Mesothelial cell of epicardium (in vitro differentiated cells): Measurements from ENCODE around the gene GPD2. TPM values are rescaled to one million over a fixed set of nuclear protein-coding genes. Genes with fewer than 3 reads are reported as not detected.

Experiments used
- DNase-seq, 2 experiments: peaks; one replicate each; pipeline ENCODE4 v3.0.0; 2021; ENCODE audit warnings: low spot score in 2 of 2; ENCODE audit not compliant: unreplicated experiment in 2 of 2
- H3K27ac Mint-ChIP-seq: 2 replicates; pipeline ENCODE4 v1.8.0; 2021; ENCODE audit warnings: mixed read lengths
- H3K27me3 Mint-ChIP-seq: 2 replicates; pipeline ENCODE4 v1.8.0; 2021; ENCODE audit warnings: low read depth, mixed read lengths
- H3K36me3 Mint-ChIP-seq: 2 replicates; pipeline ENCODE4 v1.8.0; 2021; ENCODE audit warnings: mixed read lengths
- H3K4me1 Mint-ChIP-seq: 2 replicates; pipeline ENCODE4 v1.8.0; 2021; ENCODE audit warnings: mixed read lengths
- H3K4me3 Mint-ChIP-seq: 2 replicates; pipeline ENCODE4 v1.8.0; 2021; ENCODE audit warnings: mild to moderate bottlenecking, moderate library complexity, mixed read lengths
- H3K9me3 Mint-ChIP-seq: 2 replicates; pipeline ENCODE4 v1.8.0; 2021; ENCODE audit warnings: mixed read lengths
- total RNA-seq: library from RNA; stranded (reverse); gene quantifications from 3 replicates; pipeline ENCODE4 v1.2.1, GENCODE V29; 2021
- TF ChIP-seq, protein P1 (sequence below): fragments of 200-600 bp; sonication (generic); IDR thresholded peaks from one replicate; pipeline ENCODE4 v1.5.0; 2021; ENCODE audit warnings: antibody characterized with exemption; ENCODE audit not compliant: unreplicated experiment

The GPD2 gene
- total RNA-seq, 1 donor from 2014 or later: 21.7 TPM

DNA sequence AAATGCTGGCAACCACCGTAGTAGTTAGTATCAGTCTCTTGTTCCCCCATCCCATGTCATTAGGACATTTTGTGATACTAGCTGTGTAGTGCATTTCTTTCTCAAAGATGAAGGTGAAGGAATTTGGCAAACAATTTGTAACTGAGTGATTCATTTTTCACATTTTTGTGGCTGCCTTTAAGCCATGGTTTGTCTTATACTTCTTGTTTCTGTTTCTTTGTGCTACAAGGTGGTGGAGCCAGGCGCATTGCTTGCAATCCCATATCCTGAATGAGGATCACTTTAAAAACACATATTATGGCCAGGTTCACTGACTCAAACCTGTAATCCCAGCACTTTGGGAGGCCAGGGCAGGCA is 40.6 kb downstream of the GPD2 start:
- Mint-ChIP-seq H3K4me1 (peaks cover 3% of the 10 kb centered on the region), H3K27me3 (no peaks in the 10 kb centered on the region), H3K9me3 (no peaks in the 10 kb centered on the region), H3K36me3 (peaks cover 8% of the 10 kb centered on the region), H3K4me3 (no peak overlapping the region), H3K27ac (no peak overlapping the region)
- no peak for DNase-seq
- TF ChIP-seq, protein P1, sequence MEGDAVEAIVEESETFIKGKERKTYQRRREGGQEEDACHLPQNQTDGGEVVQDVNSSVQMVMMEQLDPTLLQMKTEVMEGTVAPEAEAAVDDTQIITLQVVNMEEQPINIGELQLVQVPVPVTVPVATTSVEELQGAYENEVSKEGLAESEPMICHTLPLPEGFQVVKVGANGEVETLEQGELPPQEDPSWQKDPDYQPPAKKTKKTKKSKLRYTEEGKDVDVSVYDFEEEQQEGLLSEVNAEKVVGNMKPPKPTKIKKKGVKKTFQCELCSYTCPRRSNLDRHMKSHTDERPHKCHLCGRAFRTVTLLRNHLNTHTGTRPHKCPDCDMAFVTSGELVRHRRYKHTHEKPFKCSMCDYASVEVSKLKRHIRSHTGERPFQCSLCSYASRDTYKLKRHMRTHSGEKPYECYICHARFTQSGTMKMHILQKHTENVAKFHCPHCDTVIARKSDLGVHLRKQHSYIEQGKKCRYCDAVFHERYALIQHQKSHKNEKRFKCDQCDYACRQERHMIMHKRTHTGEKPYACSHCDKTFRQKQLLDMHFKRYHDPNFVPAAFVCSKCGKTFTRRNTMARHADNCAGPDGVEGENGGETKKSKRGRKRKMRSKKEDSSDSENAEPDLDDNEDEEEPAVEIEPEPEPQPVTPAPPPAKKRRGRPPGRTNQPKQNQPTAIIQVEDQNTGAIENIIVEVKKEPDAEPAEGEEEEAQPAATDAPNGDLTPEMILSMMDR: no peak

DNA sequence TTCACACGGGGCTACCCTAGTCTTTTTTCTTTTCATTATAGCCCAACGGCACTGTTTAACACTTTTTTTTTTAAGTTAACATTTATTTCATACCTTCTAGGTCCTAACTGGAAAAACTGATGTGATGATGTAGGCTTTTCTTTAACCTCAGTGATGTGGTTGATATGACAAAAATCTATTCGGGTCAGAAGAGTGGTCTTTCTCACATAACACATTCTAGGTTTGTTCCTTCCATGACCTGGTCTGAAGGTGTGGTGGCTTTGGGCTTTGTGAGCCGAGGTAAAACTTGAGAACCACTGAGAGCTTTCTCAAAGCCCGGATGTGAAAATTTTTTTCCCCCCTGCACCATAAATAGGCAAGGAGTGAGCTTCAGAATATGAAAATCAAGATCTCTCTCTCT is 44.2 kb downstream of the GPD2 start:
- Mint-ChIP-seq H3K4me3 (no peak overlapping the region), H3K36me3 (peaks cover 8% of the 10 kb centered on the region), H3K27me3 (no peaks in the 10 kb centered on the region), H3K27ac (no peak overlapping the region), H3K9me3 (no peaks in the 10 kb centered on the region), H3K4me1 (peaks cover 10% of the 10 kb centered on the region)
- DNase-seq: no peak
- TF ChIP-seq, protein P1: no peak

DNA sequence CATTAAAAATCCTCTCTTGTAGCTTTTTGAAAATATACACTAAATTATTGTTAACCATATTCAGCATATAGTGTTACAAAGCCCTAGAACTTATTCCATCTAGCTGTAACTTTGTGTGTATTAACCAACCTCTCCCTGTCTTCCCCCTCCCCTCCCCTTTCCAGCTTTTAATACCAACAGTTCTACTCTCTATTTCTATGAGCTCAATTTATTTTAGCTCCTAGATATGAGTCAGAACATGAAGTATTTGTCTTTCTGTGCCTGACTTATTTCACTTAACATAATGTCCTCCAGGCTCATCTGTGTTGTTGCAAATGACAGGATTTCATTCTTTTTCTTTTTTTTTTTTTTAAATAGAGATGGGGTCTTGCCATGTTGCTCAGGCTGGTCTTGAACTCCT is 45.1 kb downstream of the GPD2 start:
- Mint-ChIP-seq H3K4me1 (peaks cover 10% of the 10 kb centered on the region), H3K9me3 (no peaks in the 10 kb centered on the region), H3K4me3 (no peak overlapping the region), H3K36me3 (peaks cover 8% of the 10 kb centered on the region), H3K27ac (no peak overlapping the region), H3K27me3 (no peaks in the 10 kb centered on the region)
- DNase-seq: no peak
- TF ChIP-seq, protein P1: no peak

DNA sequence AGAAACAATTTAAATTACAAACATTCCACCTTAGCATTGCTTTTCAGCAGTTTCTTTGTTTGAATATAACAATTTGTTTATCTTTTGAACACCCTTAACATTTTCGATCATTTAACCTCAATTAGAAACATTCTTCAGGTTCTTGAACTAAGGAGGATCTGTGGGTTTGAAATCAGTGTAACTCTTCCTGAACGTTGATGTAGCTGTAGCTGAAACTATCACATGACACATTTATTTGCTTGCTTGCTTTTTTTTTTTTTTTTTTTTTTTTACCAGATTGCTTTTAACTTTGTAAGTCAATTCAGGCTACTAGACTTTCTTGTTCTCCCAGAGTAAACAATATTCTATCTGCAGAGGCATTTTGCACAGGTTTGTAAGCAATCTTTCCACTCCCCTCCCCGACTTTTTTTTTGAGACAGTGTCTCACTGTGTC is 47.6 kb downstream of the GPD2 start:
- peaks cover 5% of the 10 kb centered on the region for H3K36me3 Mint-ChIP-seq

DNA sequence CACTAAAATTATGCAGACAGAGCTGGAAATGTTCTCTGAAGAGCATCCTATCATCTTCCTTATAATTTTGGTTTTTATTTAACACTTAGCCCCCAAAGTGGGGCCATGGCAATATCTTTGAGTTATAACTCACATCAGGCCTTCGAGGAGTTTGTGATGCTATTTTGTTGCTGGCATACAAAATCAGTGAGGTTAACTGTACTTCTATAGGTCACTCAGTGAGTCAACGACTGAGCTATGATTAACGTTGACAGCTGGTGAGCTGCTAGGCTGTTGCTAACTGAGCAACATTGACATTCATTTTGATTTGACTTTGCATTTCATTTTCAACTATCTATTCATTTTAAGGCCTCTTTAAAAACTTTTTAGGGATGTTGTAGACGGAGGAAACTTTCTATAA is 50.0 kb downstream of the GPD2 start:
- Mint-ChIP-seq H3K27me3 (no peaks in the 10 kb centered on the region), H3K4me1 (peaks cover 10% of the 10 kb centered on the region), H3K36me3 (no peaks in the 10 kb centered on the region), H3K27ac (no peak overlapping the region), H3K9me3 (no peaks in the 10 kb centered on the region), H3K4me3 (no peak overlapping the region)
- DNase-seq: no peak
- TF ChIP-seq, protein P1: no peak

More for the DNA sequence above, 47.6 kb downstream of the GPD2 start:
- no peaks in the 10 kb centered on the region for H3K9me3 Mint-ChIP-seq
- H3K27ac Mint-ChIP-seq: peak overlapping the region; percentile 82
- DNase-seq: no peak
- H3K27me3 Mint-ChIP-seq: no peaks in the 10 kb centered on the region
- TF ChIP-seq, protein P1: no peak
- peaks cover 10% of the 10 kb centered on the region for H3K4me1 Mint-ChIP-seq
- H3K4me3 Mint-ChIP-seq: no peak overlapping the region

DNA sequence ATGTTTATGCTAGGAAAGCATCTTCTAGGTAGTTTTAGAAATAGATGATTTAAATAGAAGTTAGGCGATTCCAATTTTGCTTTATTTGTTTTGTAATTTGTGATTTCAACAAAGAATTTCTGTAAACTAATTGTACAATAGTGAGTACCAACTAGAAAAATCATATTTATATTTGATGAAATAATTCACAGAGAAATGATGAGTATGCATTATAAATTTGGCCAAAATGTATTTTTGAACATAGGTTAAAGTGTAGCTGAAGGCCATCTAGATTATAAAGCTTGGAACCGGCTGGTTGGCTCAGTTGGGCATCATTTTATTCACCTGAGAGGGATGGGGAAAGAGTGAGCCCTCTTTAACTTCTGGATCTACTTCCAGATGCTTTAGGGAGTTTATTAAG is 50.4 kb downstream of the GPD2 start:
- Mint-ChIP-seq H3K27ac (no peak overlapping the region), H3K36me3 (no peaks in the 10 kb centered on the region), H3K4me3 (no peak overlapping the region), H3K27me3 (no peaks in the 10 kb centered on the region), H3K9me3 (no peaks in the 10 kb centered on the region), H3K4me1 (peaks cover 10% of the 10 kb centered on the region)
- no peak for DNase-seq
- TF ChIP-seq, protein P1: no peak
